Astrocyte (in vitro differentiated cells and primary cell): ENCODE measurements around the gene NLRP9.

Experiments
- CTCF ChIP-seq: IDR thresholded peaks from 2 replicates; pipeline ENCODE4 v1.5.1; 2011; ENCODE audit warnings: low read depth, mild to moderate bottlenecking, inconsistent platforms, low read length, moderate library complexity; ENCODE audit not compliant: insufficient read depth
- EZH2 ChIP-seq: IDR thresholded peaks from 2 replicates; pipeline ENCODE4 v1.6.1; 2012; ENCODE audit warnings: mild to moderate bottlenecking, low read length, inconsistent platforms; ENCODE audit not compliant: insufficient read depth

GRCh38 chr19:55667511-55667910 is 70.7 kb downstream of the NLRP9 start:
- TF ChIP-seq EZH2 (no peak), CTCF (no peak)
